Gastrocnemius medialis (tissue), 4 donors: Measurements from ENCODE around the gene FOXJ1.

ENCODE experiments used
- CTCF ChIP-seq, 5 experiments: fragments of 450-650 bp in 3 of 5; fragments of 200-600 bp in 2 of 5; sonication (generic) in 2 of 5; IDR thresholded peaks in 4 of 5; conservative IDR thresholded peaks in 1 of 5; 1 replicate in 4 of 5; 2 replicates in 1 of 5; pipeline ENCODE4 v1.5.1; 2016 to 2019; ENCODE audit warnings: antibody characterized with exemption in 5 of 5, mild to moderate bottlenecking in 3 of 5, moderate library complexity in 3 of 5
- POLR2A ChIP-seq, 2 donors: fragments of 450-650 bp; IDR thresholded peaks; one replicate each; pipeline ENCODE4 v1.6.1; 2017; ENCODE audit warnings: antibody characterized with exemption in 2 of 2, mild to moderate bottlenecking in 2 of 2, moderate library complexity in 2 of 2

DNA sequence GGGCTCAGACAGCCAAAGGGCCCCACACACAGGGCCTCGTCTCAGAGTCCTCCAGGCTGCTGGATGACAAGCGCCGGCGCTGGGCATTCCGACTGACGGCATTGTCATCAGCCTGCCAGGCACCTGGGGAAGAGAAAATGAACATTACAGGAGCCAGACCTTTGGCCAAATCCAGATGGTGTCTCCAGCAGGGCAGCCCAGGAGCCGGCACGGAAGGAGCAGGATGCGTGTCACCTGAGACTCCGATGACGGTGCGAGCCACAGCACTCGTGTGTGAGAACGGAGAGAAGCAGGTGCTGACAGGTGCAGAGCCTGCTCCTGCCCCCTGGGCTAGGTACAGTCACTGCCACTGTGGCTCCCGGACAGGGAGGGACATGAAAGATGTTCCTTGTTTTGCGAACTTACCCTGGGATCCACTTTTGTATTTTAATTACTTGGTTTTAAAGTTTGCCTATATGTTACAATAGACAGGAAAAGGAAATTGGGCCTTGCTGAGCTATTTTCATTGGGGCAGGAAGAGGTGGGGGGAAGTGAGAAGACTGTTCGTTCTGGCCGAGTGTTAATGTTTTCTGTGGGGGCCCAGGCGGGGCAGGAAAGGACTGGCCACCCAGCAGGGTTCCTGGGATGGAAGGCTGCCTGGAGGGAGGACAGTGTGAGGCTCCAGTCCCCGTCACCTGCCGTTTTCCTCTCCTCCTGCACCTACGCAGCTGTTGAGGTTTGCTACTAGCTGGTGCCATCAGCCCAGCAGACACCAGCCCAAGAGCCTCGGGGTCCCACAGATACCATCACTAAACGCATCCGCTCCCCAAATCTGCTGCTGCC, 4.4 kb upstream of the FOXJ1 start:
- TF ChIP-seq CTCF (IDR thresholded peaks at IDR 0.05 in 4 of 5, conservative IDR thresholded peaks at IDR 0.05 in 1 of 5) (no peak), POLR2A (IDR thresholded peaks at IDR 0.05) (no peak)
